ENCODE measurements around the gene STAC3.

DNA sequence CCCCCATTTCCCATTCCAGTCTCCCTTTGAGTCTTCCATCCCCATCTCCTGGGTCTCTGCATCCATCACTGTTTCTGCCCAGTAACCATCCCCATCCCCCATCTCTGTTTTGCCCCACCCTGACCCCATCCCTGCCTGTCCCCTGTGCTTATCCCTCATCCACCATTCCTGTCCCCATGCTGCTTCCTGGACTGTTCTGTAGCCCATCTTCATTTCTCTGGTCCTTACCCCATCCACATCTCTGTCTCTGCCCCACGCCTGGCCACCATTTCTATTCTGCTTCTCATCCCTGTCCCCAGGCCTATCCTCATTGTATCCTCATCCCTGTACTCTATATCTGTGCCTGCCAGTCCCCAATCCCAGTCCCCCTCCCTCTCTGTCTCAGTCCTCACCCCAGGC, 30.2 kb downstream of the STAC3 start:
- TF ChIP-seq EZH2 (IDR thresholded peaks at IDR 0.05; ENCODE audit: borderline replicate concordance, low read depth, low read length, severe bottlenecking) = no peak
- TF ChIP-seq, protein P1, sequence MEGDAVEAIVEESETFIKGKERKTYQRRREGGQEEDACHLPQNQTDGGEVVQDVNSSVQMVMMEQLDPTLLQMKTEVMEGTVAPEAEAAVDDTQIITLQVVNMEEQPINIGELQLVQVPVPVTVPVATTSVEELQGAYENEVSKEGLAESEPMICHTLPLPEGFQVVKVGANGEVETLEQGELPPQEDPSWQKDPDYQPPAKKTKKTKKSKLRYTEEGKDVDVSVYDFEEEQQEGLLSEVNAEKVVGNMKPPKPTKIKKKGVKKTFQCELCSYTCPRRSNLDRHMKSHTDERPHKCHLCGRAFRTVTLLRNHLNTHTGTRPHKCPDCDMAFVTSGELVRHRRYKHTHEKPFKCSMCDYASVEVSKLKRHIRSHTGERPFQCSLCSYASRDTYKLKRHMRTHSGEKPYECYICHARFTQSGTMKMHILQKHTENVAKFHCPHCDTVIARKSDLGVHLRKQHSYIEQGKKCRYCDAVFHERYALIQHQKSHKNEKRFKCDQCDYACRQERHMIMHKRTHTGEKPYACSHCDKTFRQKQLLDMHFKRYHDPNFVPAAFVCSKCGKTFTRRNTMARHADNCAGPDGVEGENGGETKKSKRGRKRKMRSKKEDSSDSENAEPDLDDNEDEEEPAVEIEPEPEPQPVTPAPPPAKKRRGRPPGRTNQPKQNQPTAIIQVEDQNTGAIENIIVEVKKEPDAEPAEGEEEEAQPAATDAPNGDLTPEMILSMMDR (IDR thresholded peaks at IDR 0.05; ENCODE audit: borderline replicate concordance, extremely low read depth, low read length, poor library complexity, severe bottlenecking) = no peak
